HG03135 (cell line): ENCODE data around the gene ITM2B.

Experiments used
- ATAC-seq: cut with Tn5 transposase; IDR thresholded peaks from one replicate; pipeline ENCODE4 v1.9.1; 2021; ENCODE audit warnings: mild to moderate bottlenecking, moderate library complexity; ENCODE audit not compliant: unreplicated experiment

Gene ITM2B

DNA sequence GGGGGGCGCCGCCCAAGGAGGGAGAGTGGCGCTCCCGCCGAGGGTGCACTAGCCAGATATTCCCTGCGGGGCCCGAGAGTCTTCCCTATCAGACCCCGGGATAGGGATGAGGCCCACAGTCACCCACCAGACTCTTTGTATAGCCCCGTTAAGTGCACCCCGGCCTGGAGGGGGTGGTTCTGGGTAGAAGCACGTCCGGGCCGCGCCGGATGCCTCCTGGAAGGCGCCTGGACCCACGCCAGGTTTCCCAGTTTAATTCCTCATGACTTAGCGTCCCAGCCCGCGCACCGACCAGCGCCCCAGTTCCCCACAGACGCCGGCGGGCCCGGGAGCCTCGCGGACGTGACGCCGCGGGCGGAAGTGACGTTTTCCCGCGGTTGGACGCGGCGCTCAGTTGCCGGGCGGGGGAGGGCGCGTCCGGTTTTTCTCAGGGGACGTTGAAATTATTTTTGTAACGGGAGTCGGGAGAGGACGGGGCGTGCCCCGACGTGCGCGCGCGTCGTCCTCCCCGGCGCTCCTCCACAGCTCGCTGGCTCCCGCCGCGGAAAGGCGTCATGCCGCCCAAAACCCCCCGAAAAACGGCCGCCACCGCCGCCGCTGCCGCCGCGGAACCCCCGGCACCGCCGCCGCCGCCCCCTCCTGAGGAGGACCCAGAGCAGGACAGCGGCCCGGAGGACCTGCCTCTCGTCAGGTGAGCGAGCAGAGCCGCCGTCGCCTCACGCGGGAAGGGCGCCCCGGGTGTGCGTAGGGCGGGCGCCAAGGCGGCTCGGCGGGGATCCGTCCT, 70.5 kb downstream of the ITM2B start, which contains the start of gene RB1:
Gene RB1, plus strand, starts transcription at position 393 of the 784 bp plus-strand sequence. Its CDS starts 162 bp downstream, at position 555.
- ATAC-seq: peak; percentile 73

DNA sequence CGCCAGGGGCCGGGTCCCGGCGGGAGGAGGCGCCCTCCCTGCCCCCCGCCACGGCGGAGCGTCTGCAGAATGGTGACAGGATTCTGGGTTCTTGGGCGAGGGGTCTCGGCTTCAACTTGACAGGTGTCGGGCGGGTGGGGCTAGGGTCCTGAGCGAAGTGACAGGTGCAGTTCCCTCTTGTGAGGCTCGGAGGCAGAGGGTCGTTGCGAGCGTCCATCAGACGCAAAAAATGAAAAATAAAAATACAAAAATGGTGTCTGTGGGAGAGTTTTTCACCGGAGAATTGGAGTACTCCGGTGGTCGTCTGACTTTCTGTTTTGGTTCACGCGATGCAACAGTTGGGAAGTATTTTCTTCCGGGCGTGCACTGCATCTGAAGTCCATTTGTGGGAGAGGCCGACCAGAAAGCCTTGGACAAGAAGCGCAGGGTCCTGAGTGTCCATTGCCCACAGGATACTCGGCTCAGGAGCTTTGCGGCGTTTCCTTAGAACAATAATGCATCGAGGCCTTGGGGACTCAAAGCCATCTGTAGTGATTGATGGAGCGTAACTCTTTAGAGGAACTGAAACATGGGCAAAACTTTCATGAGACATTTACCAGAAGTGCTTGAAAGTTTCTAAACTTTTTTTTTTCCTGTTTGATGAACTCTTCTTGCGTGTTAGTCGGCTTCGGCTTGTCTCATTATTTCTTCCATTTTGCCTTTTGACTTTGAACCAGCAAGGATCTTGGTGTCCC, 71.3 kb downstream of the ITM2B start:
- peak; percentile 59 for ATAC-seq

DNA sequence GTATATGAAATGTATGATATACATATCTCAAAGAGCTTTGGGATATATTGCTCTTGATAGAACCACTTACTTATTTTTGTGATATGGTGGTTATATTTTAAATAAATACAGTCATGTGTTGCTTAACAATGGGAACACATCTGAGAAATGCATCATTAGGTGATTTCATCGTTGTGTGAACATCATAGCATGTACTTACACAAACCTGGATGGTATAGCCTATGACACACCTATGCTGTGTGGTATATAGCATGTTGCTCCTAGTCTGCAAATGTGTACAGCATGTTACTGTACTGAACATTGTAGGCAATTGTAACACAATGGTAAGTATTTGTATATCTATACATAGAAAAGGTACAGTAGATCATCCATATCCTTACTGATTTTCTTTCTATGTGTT, 78.2 kb downstream of the ITM2B start:
- ATAC-seq: no peak

DNA sequence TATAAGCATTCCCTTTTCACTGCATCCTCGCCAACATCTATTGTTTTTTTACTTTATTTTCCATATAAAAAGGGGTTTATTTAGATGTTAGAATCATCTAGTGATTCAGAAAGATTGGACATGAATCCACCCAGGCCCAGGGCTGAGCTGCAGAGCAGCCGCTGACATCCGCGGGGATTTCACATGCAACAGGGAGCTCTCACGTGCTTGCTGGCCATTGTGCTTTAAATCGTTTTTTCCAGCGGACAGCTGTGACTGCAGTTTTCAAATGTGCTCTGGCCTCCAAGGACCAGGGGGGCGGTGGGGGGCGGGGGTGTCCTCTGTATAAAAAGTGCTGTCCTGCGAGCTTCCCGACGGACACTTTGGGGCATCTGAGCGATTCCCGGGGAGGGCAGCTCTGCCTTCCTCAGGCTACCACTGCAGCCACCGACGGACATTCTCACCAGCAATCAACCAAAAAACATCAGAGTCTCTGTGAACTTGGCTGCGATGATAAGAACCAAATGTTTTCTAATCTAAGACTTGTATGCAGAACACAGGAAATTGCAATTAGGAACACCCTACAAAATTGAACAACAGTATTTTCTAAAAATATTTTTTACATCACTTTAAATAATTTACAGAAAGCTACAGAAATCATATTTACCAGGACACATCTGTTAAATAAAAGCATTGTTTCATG, 83.1 kb downstream of the ITM2B start:
- no peak for ATAC-seq

DNA sequence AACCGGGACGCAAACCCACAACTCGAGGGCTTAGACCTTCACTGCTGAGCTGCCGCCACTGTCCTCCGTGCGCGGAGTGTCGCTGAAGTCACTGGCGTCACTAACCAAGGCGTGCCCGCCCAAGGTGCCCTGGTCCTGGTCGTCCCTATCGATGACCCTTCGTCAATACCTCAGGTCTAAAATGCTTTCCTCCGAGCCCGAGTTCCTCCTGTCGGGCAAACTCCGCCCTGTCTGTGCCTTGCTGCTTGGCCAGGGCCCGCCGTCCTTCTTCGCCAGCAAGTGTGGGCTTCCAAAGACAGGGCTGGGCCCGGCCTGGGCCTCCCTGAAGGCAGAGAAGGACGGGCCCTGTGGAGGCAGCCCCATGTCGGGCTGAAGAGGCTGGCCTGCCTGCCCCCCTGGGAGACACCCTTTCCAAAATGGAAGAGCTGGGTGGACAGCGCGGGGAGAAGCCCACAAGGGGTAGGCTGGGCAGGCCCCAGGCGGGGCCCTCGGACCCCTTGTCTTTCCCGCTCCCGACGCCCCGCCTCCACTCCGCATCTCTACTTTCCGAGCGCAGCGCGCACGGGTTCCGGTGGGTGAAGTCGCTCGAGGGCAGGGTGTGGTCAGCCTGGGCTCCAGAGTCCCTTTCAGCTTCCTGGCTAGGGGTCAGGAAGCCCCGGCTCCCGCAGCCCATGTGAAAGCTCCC, 84.0 kb downstream of the ITM2B start:
- no peak for ATAC-seq

DNA sequence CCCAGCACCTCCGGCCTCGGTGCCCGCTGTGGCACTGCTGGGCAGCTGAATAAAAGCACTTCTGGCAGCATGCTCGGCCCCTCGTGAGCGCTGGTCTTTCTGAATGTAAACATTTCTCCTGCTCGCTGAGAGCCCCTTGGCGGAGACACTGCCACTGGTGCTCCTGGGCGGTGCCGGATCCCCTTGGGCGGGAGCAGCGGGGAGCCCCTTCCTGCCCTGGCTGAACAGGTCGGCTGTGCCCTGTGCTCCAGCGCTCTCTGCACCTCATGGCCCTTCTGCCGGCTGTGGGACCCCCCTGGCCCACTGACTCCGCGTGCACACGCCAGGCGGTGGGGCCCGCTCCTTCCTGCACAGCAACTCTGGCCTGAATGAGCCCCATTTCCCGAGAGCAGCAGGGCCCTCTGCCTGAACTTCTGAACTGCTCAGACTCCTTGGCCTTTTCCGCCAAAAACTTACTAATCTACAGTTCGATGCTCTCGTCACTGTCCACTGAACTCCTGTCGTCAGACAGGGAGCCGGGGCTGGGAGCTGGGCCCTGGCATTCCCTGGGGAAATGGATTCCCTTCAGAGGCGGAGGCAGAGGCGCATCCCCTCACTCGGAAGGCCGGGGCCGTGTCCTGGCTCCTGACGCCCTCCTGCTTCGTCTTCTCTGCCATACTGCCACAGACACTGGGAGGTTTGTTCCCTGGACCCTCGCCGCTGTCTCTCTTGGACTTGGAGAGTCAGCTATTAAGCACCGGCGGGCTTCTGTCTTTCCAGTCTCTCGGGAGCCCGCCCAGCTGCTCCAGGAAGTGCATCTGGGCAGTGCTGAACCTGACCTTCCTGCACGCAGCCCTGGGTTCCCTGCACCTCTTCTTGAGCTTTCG, 84.7 kb downstream of the ITM2B start:
- no peak for ATAC-seq

DNA sequence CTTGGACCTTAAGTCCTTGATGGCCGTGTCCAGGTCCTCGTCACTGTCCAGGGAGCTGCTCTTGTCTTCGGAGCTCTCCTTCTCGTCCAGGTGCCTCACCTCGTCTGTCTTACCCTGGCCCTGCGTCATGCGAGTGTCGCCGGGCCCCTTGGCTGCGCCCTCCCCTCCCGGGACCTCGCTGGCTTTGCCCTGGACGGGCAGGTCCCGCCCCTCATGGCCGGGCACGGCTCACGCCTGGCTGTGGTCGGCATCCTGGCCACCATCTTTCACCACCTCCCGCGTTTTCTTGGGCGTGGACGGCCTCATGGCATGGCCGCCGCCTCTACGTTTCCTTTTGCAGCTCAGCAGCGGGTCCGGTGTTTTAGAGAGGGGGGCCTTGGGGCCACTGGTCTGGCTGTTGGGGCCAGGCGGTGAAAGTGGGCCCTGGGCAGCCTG, 85.4 kb downstream of the ITM2B start:
- ATAC-seq: no peak

DNA sequence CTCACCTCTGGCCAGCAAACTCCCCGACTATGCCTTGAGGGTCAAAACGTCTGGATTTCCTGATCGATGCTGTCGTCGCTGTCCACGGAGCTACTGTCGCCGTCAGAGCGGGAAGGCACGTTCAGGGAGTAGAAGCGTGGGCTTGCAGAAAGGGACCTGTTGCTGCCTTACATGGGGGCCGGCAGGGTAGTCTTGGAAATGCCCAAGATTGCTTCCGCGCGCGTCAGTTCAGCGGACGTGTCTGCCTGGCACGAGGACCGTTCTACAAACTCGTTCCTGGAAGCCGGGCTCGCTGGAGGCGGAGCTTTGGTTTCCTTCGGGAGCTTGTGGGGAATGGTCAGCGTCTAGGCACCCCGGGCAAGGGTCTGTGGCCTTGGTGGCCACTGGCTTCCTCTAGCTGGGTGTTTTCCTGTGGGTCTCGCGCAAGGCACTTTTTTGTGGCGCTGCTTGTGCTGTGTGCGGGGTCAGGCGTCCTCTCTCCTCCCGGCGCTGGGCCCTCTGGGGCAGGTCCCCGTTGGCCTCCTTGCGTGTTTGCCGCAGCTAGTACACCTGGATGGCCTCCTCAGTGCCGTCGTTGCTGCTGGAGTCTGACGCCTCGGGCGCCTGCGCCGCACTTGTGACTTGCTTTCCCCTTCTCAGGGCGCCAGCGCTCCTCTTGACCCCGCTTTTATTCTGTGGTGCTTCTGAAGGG, 86.0 kb downstream of the ITM2B start:
- no peak for ATAC-seq
